AG09309 (cell line): ENCODE results near the gene SPATC1L.

Source experiments
- DNase-seq: peaks from one replicate; pipeline ENCODE4 v3.0.0-alpha.2; 2010; ENCODE audit warnings: low read depth
- H3K4me3 ChIP-seq: 2 replicates; pipeline ENCODE4 v1.5.1; 2011; ENCODE audit warnings: mild to moderate bottlenecking, low read depth, low read length, moderate library complexity; ENCODE audit not compliant: control insufficient read depth
- CTCF ChIP-seq: IDR thresholded peaks from 2 replicates; pipeline ENCODE4 v1.5.1; 2011; ENCODE audit warnings: mild to moderate bottlenecking, low read depth, low read length, inconsistent platforms; ENCODE audit not compliant: insufficient read depth, control insufficient read depth; ENCODE audit errors: missing control alignments

Gene SPATC1L

GRCh38 chr21:46215436-46216131 is 31.3 kb upstream of the SPATC1L start:
- DNase-seq: no peak
- no peak for TF ChIP-seq CTCF
- H3K4me3 ChIP-seq: no peak overlapping the region

- TF ChIP-seq CTCF: no peak
- H3K4me3 ChIP-seq: no peak overlapping the region
- DNase-seq: no peak
Measured at GRCh38 chr21:46214478-46215340, 30.4 kb upstream of the SPATC1L start.

- TF ChIP-seq CTCF: no peak
- no peak for DNase-seq
- no peak overlapping the region for H3K4me3 ChIP-seq
Measured at GRCh38 chr21:46213620-46214286, 29.5 kb upstream of the SPATC1L start.

- no peak overlapping the region for H3K4me3 ChIP-seq
- TF ChIP-seq CTCF: no peak
- DNase-seq: no peak
Measured at GRCh38 chr21:46212721-46213484, 28.6 kb upstream of the SPATC1L start.

- no peak for TF ChIP-seq CTCF
- H3K4me3 ChIP-seq: no peak overlapping the region
- no peak for DNase-seq
Measured at GRCh38 chr21:46211786-46212720, 27.8 kb upstream of the SPATC1L start.

- no peak for DNase-seq
- no peak overlapping the region for H3K4me3 ChIP-seq
- no peak for TF ChIP-seq CTCF
Measured at GRCh38 chr21:46211376-46211775, 27.1 kb upstream of the SPATC1L start.
